DMS153 (cell line): ENCODE measurements around the gene NUTM1.
"Not testable (repeated sequence)": the region's sequence is repeated elsewhere in the genome, so short reads cannot be mapped to it uniquely, and the experiment has no call there.

Experiments used
- DNase-seq: peaks from one replicate; lab custom pipeline; 2025; lab: John Stamatoyannopoulos, UW

Gene NUTM1

GRCh38 chr15:34362047-34362773, 19.1 kb downstream of the NUTM1 start:
- DNase-seq = no peak

- no peak for DNase-seq
Observed at GRCh38 chr15:34364041-34364440, 20.9 kb downstream of the NUTM1 start.

GRCh38 chr15:34365091-34365825, 22.1 kb downstream of the NUTM1 start:
- no peak for DNase-seq

- DNase-seq = no peak
Observed at GRCh38 chr15:34365836-34366235, 22.7 kb downstream of the NUTM1 start.

- DNase-seq = peak; percentile 45
Observed at GRCh38 chr15:34366271-34367065, 23.4 kb downstream of the NUTM1 start.

GRCh38 chr15:34367101-34368081, 24.3 kb downstream of the NUTM1 start, which contains the start of gene LPCAT4:
Gene LPCAT4, minus strand, starts transcription at chr15:34367196. Its CDS starts 96 bp downstream, at chr15:34367100.
- DNase-seq = peak; percentile 54

- DNase-seq = no peak
Observed at GRCh38 chr15:34370129-34370528, 27.0 kb downstream of the NUTM1 start.

- DNase-seq = no peak
Observed at GRCh38 chr15:34370643-34371042, 27.5 kb downstream of the NUTM1 start.

- DNase-seq = no peak
Observed at GRCh38 chr15:34373951-34374350, 30.8 kb downstream of the NUTM1 start.

- DNase-seq = no peak
Observed at GRCh38 chr15:34374816-34375215, 31.7 kb downstream of the NUTM1 start.

GRCh38 chr15:34375541-34375940, 32.4 kb downstream of the NUTM1 start:
- DNase-seq = not testable (repeated sequence)

GRCh38 chr15:34376856-34377255, 33.7 kb downstream of the NUTM1 start:
- no peak for DNase-seq

GRCh38 chr15:34380491-34380890, 37.4 kb downstream of the NUTM1 start:
- DNase-seq = not testable (repeated sequence)

- not testable (repeated sequence) for DNase-seq
Observed at GRCh38 chr15:34381829-34382521, 38.9 kb downstream of the NUTM1 start.

- not testable (repeated sequence) for DNase-seq
Observed at GRCh38 chr15:34389594-34390086, 46.5 kb downstream of the NUTM1 start.

GRCh38 chr15:34392981-34393380, 49.9 kb downstream of the NUTM1 start:
- not testable (repeated sequence) for DNase-seq

- DNase-seq = not testable (repeated sequence)
Observed at GRCh38 chr15:34397637-34398259, 54.6 kb downstream of the NUTM1 start.

GRCh38 chr15:34403160-34403598, 60.1 kb downstream of the NUTM1 start:
- DNase-seq = not testable (repeated sequence)

- DNase-seq = not testable (repeated sequence)
Observed at GRCh38 chr15:34403899-34404298, 60.8 kb downstream of the NUTM1 start.
